NCI-H146 (cell line): ENCODE results near the gene TBC1D13.
"Not testable (repeated sequence)": the region's sequence is repeated elsewhere in the genome, so short reads cannot be mapped to it uniquely, and the experiment has no call there.

Experiments
- DNase-seq: peaks from one replicate; lab custom pipeline; 2025; lab: John Stamatoyannopoulos, UW

TBC1D13 gene

DNA sequence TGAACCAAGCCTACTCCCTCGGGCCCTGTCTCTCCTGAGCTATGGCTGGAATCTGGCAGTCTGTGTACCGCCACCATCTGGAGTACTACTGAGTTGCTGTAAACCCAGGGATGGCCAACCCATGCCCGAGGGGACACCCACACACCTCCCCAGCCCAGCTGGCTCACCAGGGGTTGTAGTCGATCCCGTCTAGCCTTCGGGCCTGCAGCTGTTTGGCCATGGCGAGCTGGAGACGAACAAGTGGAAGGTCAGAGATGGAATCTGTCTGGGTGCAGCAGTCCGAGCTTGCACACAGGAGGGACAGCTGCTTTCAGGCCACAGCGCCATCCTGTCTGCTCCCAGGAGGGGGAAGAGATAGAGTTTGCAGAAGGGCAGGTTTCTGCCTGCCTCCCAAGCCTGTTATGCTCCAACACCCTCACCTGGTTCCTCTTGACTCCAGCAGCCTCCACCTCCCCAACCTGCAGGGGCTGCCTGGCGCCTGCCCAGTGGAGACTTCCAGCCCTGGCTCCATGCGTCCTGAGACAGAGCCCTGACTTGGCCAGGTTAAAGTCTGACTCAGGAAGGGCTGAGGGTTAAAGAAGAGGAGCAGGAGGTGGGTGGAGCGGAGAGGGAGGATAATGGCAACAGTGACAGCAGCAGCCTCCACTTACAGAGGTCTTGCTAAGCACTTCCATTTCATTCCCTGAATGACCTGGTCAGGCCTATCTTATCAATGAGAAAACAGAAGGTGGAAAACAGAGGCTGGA, 58.3 kb downstream of the TBC1D13 start:
- DNase-seq = peak; percentile 75

DNA sequence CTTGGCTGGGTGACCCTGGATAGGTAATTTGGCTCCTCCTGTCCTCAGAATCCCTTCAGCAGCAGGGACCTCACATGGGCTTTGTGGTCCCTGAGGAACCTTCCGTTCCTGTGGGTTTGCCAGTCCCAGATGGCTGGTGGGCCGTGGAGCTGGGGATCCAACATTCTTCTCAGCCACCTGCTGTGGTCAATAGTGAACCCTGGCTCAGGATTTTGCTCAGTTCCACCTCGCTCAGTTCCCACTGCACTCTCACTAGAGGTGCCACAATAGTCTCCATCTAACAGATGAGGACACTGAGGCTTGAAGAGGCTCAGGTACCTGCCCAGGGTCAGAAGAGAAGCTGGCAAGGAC, 59.6 kb downstream of the TBC1D13 start:
- DNase-seq = no peak

DNA sequence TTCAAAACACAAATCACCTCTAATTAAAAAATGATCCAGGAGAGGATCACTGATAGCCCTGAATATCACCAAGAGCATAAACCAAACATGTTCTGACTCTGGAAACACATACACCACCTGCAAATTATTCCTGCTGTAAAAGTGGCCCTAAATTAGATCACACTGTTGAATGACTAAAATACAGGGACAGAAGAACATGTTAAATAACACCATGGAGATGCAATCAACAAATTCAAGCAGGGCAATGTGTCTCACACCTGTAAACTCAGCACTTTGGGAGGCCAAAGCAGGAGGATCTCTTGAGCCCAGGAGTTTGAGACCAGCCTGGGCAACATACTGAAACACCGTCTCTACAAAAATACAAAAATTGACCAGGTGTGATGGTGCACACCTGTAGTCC, 60.8 kb downstream of the TBC1D13 start:
- DNase-seq = no peak

- not testable (repeated sequence) for DNase-seq
These were observed 64.0 kb downstream of the TBC1D13 start for GRCh38 chr9:128851024-128851423.

- DNase-seq = not testable (repeated sequence)
These were observed 64.9 kb downstream of the TBC1D13 start for GRCh38 chr9:128851779-128852600.

DNA sequence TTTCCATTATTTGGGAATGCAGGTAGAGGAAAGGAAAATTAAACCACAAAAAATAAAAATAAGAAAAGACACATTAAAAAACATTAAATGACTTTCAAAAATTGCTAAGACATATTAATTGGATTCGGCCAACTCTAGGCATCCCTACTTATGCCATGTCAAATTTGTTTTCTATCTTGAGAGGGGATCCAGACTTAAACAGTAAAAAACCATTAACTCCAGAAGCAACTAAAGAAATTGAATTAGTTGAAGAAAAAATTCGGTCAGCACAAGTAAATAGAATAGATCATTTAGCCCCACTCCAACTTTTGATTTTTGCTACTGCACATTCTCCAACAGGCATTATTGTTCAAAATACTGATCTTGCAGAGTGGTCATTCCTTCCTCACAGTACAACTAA, 65.6 kb downstream of the TBC1D13 start:
- DNase-seq = not testable (repeated sequence)

DNA sequence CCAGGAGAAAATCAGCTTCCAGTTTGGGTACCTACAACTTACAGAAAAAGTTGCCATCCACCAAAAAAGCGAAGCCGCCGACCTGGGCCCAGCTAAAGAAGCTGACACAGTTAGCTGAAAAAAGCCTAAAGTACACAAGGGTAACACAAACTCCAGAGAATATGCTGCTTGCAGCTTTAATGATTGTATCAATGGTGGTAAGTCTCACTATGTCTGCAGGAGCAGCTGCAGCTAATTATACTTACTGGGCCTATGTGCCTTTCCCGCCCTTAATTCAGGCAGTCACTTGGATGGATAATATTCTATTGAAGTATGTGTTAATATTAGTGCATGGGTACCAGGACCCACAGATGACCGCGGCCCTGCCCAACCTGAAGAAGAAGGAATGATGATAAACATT, 67.4 kb downstream of the TBC1D13 start:
- not testable (repeated sequence) for DNase-seq

- not testable (repeated sequence) for DNase-seq
These were observed 71.4 kb downstream of the TBC1D13 start for GRCh38 chr9:128858476-128858875.
